Astrocyte of the spinal cord (primary cell): ENCODE measurements around the gene LTO1.
A peak's percentile ranks its signal among the peaks of the same experiment; 100 is the strongest.

Source experiments
- DNase-seq: peaks from one replicate; pipeline ENCODE4 v3.0.0; 2011; ENCODE audit warnings: low read depth, low spot score
- H3K4me3 ChIP-seq: 2 replicates; pipeline ENCODE4 v1.5.1; 2011; ENCODE audit warnings: low read depth, mild to moderate bottlenecking, low read length, moderate library complexity
- CTCF ChIP-seq: IDR thresholded peaks from 2 replicates; pipeline ENCODE4 v1.5.1; 2012; ENCODE audit warnings: low read depth, mild to moderate bottlenecking, low read length, inconsistent platforms
- in situ Hi-C: cut with HindIII; loops from 2 replicates; pipeline ENCODE4 v1.10.0; 2017; ENCODE audit warnings: low sequenced_read_pairs

Gene LTO1

GRCh38 chr11:69674886-69675714 is at the start of gene LTO1:
Gene LTO1 (minus strand): TSS chr11:69675353. CDS start chr11:69675239, 114 bp downstream.
- in situ Hi-C loops, result loop anchor here (25.0 kb wide), 1 partner anchor 563 kb away; no protein-coding TSS in a partner anchor
- no peak for TF ChIP-seq CTCF
- peak; percentile 97 for DNase-seq
- H3K4me3 ChIP-seq, result peak within 1 kb of the TSS; percentile 86

- peak; percentile 16 for TF ChIP-seq CTCF
- H3K4me3 ChIP-seq, result no peak overlapping the region
- in situ Hi-C loops, result no loop called here
- no peak for DNase-seq
These were observed 46.6 kb upstream of the LTO1 start for GRCh38 chr11:69721745-69722144.

GRCh38 chr11:69721106-69721505 is 46.0 kb upstream of the LTO1 start:
- H3K4me3 ChIP-seq, result no peak overlapping the region
- in situ Hi-C loops, result no loop called here
- DNase-seq, result no peak
- TF ChIP-seq CTCF, result no peak

GRCh38 chr11:69718912-69719311 is 43.8 kb upstream of the LTO1 start:
- no peak for TF ChIP-seq CTCF
- no peak overlapping the region for H3K4me3 ChIP-seq
- in situ Hi-C loops, result no loop called here
- DNase-seq, result no peak

- H3K4me3 ChIP-seq, result no peak overlapping the region
- peak; percentile 9 for DNase-seq
- TF ChIP-seq CTCF, result peak; percentile 70
- in situ Hi-C loops, result no loop called here
These were observed 43.0 kb upstream of the LTO1 start for GRCh38 chr11:69718147-69718546.

- DNase-seq, result no peak
- no peak overlapping the region for H3K4me3 ChIP-seq
- in situ Hi-C loops, result no loop called here
- no peak for TF ChIP-seq CTCF
These were observed 42.0 kb upstream of the LTO1 start for GRCh38 chr11:69716891-69717747.
